ENCODE measurements around the gene NXPE3.

GRCh38 chr3:101784855-101785613 is 6.0 kb downstream of the NXPE3 start:
- TF ChIP-seq CTCF (IDR thresholded peaks at IDR 0.05) (no peak), EZH2 (IDR thresholded peaks at IDR 0.05) (no peak)

Data from neural progenitor cell (in vitro differentiated cells).